Measurements from ENCODE around the gene YBEY. TPM values are rescaled to one million over a fixed set of nuclear protein-coding genes. Genes with fewer than 3 reads are reported as not detected.

YBEY gene
- polyA plus RNA-seq, 1 donor from 2014 or later: 88.4 TPM

DNA sequence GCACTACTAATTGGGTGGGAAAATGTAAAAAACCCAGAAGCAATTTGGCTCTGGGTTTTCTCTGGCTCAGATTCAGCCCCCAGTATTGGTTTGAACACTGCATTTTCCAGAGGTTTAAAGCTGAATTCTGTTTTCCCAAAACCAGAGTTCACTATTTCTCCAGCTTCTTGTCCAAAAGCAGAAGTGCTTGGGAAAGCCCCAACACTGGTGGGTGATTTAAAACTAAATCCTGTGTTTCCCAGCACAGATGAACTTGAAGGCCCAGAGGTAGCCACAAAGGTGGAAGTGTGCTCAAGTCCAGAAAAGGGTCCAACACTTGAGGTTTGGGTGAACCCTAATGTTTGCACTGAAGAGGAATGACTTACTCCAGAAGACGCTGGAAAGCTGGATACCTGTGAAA lies 1.4 kb upstream of the YBEY start:
- H3K4me2 ChIP-seq (ENCODE audit: low read length): peak overlapping the region; percentile 83
- H3K9me2 ChIP-seq (ENCODE audit: insufficient read depth, low read length): no peaks in the 10 kb centered on the region
- TF ChIP-seq, protein P1, sequence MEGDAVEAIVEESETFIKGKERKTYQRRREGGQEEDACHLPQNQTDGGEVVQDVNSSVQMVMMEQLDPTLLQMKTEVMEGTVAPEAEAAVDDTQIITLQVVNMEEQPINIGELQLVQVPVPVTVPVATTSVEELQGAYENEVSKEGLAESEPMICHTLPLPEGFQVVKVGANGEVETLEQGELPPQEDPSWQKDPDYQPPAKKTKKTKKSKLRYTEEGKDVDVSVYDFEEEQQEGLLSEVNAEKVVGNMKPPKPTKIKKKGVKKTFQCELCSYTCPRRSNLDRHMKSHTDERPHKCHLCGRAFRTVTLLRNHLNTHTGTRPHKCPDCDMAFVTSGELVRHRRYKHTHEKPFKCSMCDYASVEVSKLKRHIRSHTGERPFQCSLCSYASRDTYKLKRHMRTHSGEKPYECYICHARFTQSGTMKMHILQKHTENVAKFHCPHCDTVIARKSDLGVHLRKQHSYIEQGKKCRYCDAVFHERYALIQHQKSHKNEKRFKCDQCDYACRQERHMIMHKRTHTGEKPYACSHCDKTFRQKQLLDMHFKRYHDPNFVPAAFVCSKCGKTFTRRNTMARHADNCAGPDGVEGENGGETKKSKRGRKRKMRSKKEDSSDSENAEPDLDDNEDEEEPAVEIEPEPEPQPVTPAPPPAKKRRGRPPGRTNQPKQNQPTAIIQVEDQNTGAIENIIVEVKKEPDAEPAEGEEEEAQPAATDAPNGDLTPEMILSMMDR (IDR thresholded peaks at IDR 0.05; ENCODE audit: poor library complexity, severe bottlenecking): no peak
- TF ChIP-seq TAF1 (IDR thresholded peaks at IDR 0.05; ENCODE audit: low read depth): no peak
- TF ChIP-seq MXI1 (conservative IDR thresholded peaks at IDR 0.05; ENCODE audit: poor library complexity, severe bottlenecking): no peak
- no peak for TF ChIP-seq POLR2AphosphoS5 (IDR thresholded peaks at IDR 0.05)
- TF ChIP-seq, protein P2, sequence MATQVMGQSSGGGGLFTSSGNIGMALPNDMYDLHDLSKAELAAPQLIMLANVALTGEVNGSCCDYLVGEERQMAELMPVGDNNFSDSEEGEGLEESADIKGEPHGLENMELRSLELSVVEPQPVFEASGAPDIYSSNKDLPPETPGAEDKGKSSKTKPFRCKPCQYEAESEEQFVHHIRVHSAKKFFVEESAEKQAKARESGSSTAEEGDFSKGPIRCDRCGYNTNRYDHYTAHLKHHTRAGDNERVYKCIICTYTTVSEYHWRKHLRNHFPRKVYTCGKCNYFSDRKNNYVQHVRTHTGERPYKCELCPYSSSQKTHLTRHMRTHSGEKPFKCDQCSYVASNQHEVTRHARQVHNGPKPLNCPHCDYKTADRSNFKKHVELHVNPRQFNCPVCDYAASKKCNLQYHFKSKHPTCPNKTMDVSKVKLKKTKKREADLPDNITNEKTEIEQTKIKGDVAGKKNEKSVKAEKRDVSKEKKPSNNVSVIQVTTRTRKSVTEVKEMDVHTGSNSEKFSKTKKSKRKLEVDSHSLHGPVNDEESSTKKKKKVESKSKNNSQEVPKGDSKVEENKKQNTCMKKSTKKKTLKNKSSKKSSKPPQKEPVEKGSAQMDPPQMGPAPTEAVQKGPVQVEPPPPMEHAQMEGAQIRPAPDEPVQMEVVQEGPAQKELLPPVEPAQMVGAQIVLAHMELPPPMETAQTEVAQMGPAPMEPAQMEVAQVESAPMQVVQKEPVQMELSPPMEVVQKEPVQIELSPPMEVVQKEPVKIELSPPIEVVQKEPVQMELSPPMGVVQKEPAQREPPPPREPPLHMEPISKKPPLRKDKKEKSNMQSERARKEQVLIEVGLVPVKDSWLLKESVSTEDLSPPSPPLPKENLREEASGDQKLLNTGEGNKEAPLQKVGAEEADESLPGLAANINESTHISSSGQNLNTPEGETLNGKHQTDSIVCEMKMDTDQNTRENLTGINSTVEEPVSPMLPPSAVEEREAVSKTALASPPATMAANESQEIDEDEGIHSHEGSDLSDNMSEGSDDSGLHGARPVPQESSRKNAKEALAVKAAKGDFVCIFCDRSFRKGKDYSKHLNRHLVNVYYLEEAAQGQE (IDR thresholded peaks at IDR 0.05; ENCODE audit: borderline replicate concordance): no peak
- TF ChIP-seq SMC3 (conservative IDR thresholded peaks at IDR 0.05; ENCODE audit: poor library complexity): no peak
- TF ChIP-seq RAD21 (conservative IDR thresholded peaks at IDR 0.05): no peak
- TF ChIP-seq EP300 (conservative IDR thresholded peaks at IDR 0.05; ENCODE audit: poor library complexity, severe bottlenecking): no peak
- TF ChIP-seq EZH2 (IDR thresholded peaks at IDR 0.05; ENCODE audit: borderline replicate concordance, insufficient read depth, low read length, poor library complexity, severe bottlenecking): no peak
- H3K9ac ChIP-seq (ENCODE audit: low read length): peak overlapping the region; percentile 86
- no peak overlapping the region for H2AFZ ChIP-seq (ENCODE audit: low read depth, low read length)
- no peaks in the 10 kb centered on the region for H4K20me1 ChIP-seq (ENCODE audit: insufficient read depth)
- H3K4me3 ChIP-seq (ENCODE audit: low read length): peak overlapping the region; percentile 89
- H3K36me3 ChIP-seq (ENCODE audit: insufficient read depth, low read length): peaks cover 9% of the 10 kb centered on the region
- H3K9me3 ChIP-seq (ENCODE audit: low read length): no peaks in the 10 kb centered on the region
- H3F3A ChIP-seq (ENCODE audit: insufficient read depth, low read length, poor library complexity, severe bottlenecking): no peaks in the 10 kb centered on the region
- H3K27me3 ChIP-seq (ENCODE audit: insufficient read depth, low read depth, low read length): no peaks in the 10 kb centered on the region
- H3K27ac ChIP-seq (ENCODE audit: low read length): no peak overlapping the region
- H3K79me2 ChIP-seq (replicated peaks; ENCODE audit: insufficient read depth, low read length): peaks cover 39% of the 10 kb centered on the region

- Histone ChIP-seq H3K4me3 (ENCODE audit: low read length) (peak within 1 kb of the TSS; percentile 89), H3K79me2 (replicated peaks; ENCODE audit: insufficient read depth, low read length) (peaks cover 39% of the 10 kb centered on the region), H3K9ac (ENCODE audit: low read length) (peak within 1 kb of the TSS; percentile 86), H3K27ac (ENCODE audit: low read length) (peak within 1 kb of the TSS; percentile 94), H3K36me3 (ENCODE audit: insufficient read depth, low read length) (peaks cover 9% of the 10 kb centered on the region), H3K9me3 (ENCODE audit: low read length) (no peaks in the 10 kb centered on the region), H4K20me1 (ENCODE audit: insufficient read depth) (no peaks in the 10 kb centered on the region), H2AFZ (ENCODE audit: low read depth, low read length) (peak within 1 kb of the TSS; percentile 83), H3K27me3 (ENCODE audit: insufficient read depth, low read depth, low read length) (no peaks in the 10 kb centered on the region), H3F3A (ENCODE audit: insufficient read depth, low read length, poor library complexity, severe bottlenecking) (no peaks in the 10 kb centered on the region), H3K9me2 (ENCODE audit: insufficient read depth, low read length) (no peaks in the 10 kb centered on the region), H3K4me2 (ENCODE audit: low read length) (peak within 1 kb of the TSS; percentile 83)
- TF ChIP-seq EZH2 (IDR thresholded peaks at IDR 0.05; ENCODE audit: borderline replicate concordance, insufficient read depth, low read length, poor library complexity, severe bottlenecking) (no peak), POLR2AphosphoS5 (IDR thresholded peaks at IDR 0.05) (no peak), TAF1 (IDR thresholded peaks at IDR 0.05; ENCODE audit: low read depth) (no peak), RAD21 (conservative IDR thresholded peaks at IDR 0.05) (no peak), SMC3 (conservative IDR thresholded peaks at IDR 0.05; ENCODE audit: poor library complexity) (no peak), EP300 (conservative IDR thresholded peaks at IDR 0.05; ENCODE audit: poor library complexity, severe bottlenecking) (no peak), MXI1 (conservative IDR thresholded peaks at IDR 0.05; ENCODE audit: poor library complexity, severe bottlenecking) (no peak)
- TF ChIP-seq, protein P1 (IDR thresholded peaks at IDR 0.05; ENCODE audit: poor library complexity, severe bottlenecking): no peak
- TF ChIP-seq, protein P2 (IDR thresholded peaks at IDR 0.05; ENCODE audit: borderline replicate concordance): no peak
Observed at GRCh38 chr21:46285206-46285661, 908 bp upstream of the YBEY start, which contains the start of gene MCM3AP. TSS of gene MCM3AP (minus strand) at chr21:46285611. CDS start at chr21:46285286, 325 bp downstream.

Data from neural cell (in vitro differentiated cells).